ENCODE results near the gene MAG. TPM values are rescaled to one million over a fixed set of nuclear protein-coding genes. Genes with fewer than 3 reads are reported as not detected.
"Not testable (repeated sequence)": the region's sequence is repeated elsewhere in the genome, so short reads cannot be mapped to it uniquely, and the experiment has no call there.

MAG gene
- total RNA-seq, 1 experiment from 2014 or later, result 13.4 TPM

DNA sequence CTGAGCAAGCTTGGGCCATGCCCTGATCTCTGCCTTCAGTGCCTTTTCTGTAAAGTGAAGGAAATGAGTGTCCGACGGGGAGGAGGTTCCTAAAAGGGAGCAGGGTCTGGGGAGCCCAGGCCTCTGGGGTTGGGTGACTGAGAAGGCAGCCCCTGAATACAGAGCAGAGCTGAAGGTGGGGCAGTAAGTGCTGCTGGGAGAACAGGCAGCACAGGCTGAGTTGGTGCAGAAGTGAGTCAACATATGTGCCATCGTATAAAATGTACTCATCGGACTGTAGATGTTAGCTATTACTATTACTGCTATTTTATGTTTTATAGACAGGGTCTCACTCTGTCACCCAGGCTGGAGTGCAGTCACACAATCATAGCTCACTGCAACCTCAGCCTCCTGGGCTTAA lies 10.7 kb upstream of the MAG start:
- TF ChIP-seq, protein P1, sequence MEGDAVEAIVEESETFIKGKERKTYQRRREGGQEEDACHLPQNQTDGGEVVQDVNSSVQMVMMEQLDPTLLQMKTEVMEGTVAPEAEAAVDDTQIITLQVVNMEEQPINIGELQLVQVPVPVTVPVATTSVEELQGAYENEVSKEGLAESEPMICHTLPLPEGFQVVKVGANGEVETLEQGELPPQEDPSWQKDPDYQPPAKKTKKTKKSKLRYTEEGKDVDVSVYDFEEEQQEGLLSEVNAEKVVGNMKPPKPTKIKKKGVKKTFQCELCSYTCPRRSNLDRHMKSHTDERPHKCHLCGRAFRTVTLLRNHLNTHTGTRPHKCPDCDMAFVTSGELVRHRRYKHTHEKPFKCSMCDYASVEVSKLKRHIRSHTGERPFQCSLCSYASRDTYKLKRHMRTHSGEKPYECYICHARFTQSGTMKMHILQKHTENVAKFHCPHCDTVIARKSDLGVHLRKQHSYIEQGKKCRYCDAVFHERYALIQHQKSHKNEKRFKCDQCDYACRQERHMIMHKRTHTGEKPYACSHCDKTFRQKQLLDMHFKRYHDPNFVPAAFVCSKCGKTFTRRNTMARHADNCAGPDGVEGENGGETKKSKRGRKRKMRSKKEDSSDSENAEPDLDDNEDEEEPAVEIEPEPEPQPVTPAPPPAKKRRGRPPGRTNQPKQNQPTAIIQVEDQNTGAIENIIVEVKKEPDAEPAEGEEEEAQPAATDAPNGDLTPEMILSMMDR (conservative IDR thresholded peaks at IDR 0.05), result no peak
- TF ChIP-seq EZH2 (IDR thresholded peaks at IDR 0.05; ENCODE audit: low read depth), result no peak
- H2AFZ ChIP-seq, result no peak overlapping the region
- no peaks in the 10 kb centered on the region for H3K27me3 ChIP-seq (ENCODE audit: insufficient read depth, low read depth)
- CTCF ChIA-PET, result no interaction called here
- H3K27ac ChIP-seq, result no peak overlapping the region
- H3K4me2 ChIP-seq, result no peak overlapping the region
- intact Hi-C loops (cut with micrococcal nuclease; ENCODE audit: unreplicated experiment), result no loop called here
- no peaks in the 10 kb centered on the region for H3K9me2 ChIP-seq (ENCODE audit: insufficient read depth)
- DNase-seq, result no peak
- H3K9me3 ChIP-seq (ENCODE audit: insufficient read depth, low read depth), result no peaks in the 10 kb centered on the region
- POLR2A ChIA-PET (ENCODE audit: unreplicated experiment), result no interaction called here
- no peak overlapping the region for H3K4me3 ChIP-seq
- BruUV-seq (replicated peaks), result TSS peak; percentile 11
- H3K79me2 ChIP-seq (ENCODE audit: low read depth), result no peaks in the 10 kb centered on the region
- no peaks in the 10 kb centered on the region; the same call in 1 of the 2 replicates for H3K36me3 ChIP-seq (ENCODE audit: low read depth)
- no peaks in the 10 kb centered on the region for H3K4me1 ChIP-seq (replicated peaks; ENCODE audit: insufficient read depth)
- H3F3A ChIP-seq (ENCODE audit: insufficient read depth, low read depth), result peaks cover 11% of the 10 kb centered on the region; the same call in 1 of the 2 replicates
- H4K20me1 ChIP-seq (ENCODE audit: insufficient read depth), result no peaks in the 10 kb centered on the region

DNA sequence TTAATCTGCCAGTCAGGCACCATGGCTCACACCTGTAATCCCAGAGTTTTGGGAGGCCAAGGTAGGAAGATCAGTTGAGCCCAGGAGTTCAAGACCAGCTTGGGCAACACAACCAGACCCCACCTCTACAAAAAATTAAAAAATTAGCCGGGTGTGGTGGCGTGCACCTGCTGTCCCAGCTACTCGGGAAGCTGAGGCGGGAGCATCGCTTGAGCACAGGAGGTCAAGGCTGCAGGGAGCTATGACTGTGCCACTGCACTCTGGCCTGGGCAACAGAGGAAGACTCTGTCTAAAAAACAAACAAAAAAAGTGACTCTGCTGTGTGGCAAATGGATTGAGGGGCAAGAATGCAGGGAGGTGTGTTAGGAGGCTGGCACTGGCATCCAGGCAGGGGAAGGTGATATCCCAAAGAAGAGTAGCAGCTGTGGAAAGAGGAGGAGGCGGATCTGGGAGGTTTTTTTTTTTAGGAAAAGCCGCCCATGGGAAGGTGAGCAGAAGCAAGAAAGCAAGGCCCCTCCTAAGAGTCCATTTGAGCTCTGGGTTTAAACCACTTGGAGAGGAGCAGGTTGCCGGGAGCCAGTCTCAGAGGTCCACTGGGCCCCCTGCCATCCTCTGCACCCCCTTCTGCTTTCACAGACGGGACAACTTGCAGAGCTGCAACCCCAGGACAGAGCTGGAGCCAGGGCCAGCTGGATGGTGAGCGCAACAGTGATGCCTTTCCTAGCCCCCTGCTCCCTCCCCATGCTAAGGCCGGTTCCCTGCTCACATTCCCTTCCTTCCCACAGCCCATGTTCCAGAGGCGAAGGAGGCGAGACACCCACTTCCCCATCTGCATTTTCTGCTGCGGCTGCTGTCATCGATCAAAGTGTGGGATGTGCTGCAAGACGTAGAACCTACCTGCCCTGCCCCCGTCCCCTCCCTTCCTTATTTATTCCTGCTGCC lies 7.5 kb upstream of the MAG start:
- no peak overlapping the region for H3K4me3 ChIP-seq
- H3K9me3 ChIP-seq (ENCODE audit: insufficient read depth, low read depth), result no peaks in the 10 kb centered on the region
- H3K27me3 ChIP-seq (ENCODE audit: insufficient read depth, low read depth), result no peaks in the 10 kb centered on the region
- no peaks in the 10 kb centered on the region for H3K9me2 ChIP-seq (ENCODE audit: insufficient read depth)
- peaks cover 11% of the 10 kb centered on the region; the same call in 1 of the 2 replicates for H3F3A ChIP-seq (ENCODE audit: insufficient read depth, low read depth)
- H3K27ac ChIP-seq, result no peak overlapping the region
- intact Hi-C loops (cut with micrococcal nuclease; ENCODE audit: unreplicated experiment), result loop anchor here (5.0 kb wide), 1 partner anchor 183 kb away; no protein-coding TSS in a partner anchor
- ChIA-PET POLR2A (ENCODE audit: unreplicated experiment) (no interaction called here), CTCF (interaction anchor here (0.8 kb wide), 1 partner anchor 11 kb away, joined by 9 read pairs; no protein-coding TSS in a partner anchor)
- no peak overlapping the region for H2AFZ ChIP-seq
- no TSS peak for BruUV-seq (replicated peaks)
- H3K4me1 ChIP-seq (replicated peaks; ENCODE audit: insufficient read depth), result peaks cover 6% of the 10 kb centered on the region; the same call in 1 of the 2 replicates
- H4K20me1 ChIP-seq (ENCODE audit: insufficient read depth), result no peaks in the 10 kb centered on the region
- TF ChIP-seq, protein P1 (conservative IDR thresholded peaks at IDR 0.05), result no peak
- TF ChIP-seq EZH2 (IDR thresholded peaks at IDR 0.05; ENCODE audit: low read depth), result no peak
- no peak overlapping the region for H3K4me2 ChIP-seq
- DNase-seq, result no peak
- H3K79me2 ChIP-seq (ENCODE audit: low read depth), result no peaks in the 10 kb centered on the region
- no peaks in the 10 kb centered on the region for H3K36me3 ChIP-seq (ENCODE audit: low read depth)

DNA sequence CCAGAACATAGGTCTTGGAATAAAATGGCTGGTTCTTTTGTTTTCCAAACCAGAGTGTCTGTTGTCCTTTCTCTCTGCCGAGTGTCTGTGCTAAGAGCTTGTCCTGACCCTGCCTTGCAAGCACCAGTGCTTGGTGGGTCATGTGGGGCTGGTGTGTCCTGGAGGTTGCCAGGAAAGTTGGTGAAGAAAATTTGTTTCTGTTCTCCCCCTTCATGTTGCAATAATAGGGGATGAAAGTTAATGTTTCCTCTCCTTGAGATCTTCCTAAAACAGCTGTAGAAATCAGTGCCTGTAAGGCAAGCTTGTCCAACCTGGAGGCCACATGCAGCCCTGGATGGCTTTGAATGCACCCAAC lies 6.9 kb upstream of the MAG start:
- CTCF ChIA-PET, result no interaction called here
- TF ChIP-seq, protein P1 (conservative IDR thresholded peaks at IDR 0.05), result no peak
- TF ChIP-seq EZH2 (IDR thresholded peaks at IDR 0.05; ENCODE audit: low read depth), result no peak
- H3F3A ChIP-seq (ENCODE audit: insufficient read depth, low read depth), result peaks cover 11% of the 10 kb centered on the region; the same call in 1 of the 2 replicates
- DNase-seq, result no peak
- BruUV-seq (replicated peaks), result no TSS peak
- H3K4me1 ChIP-seq (replicated peaks; ENCODE audit: insufficient read depth), result peaks cover 11% of the 10 kb centered on the region; the same call in 1 of the 2 replicates
- no peak overlapping the region for H3K4me2 ChIP-seq
- no peak overlapping the region for H3K27ac ChIP-seq
- no peak overlapping the region for H2AFZ ChIP-seq
- no peaks in the 10 kb centered on the region for H3K36me3 ChIP-seq (ENCODE audit: low read depth)
- intact Hi-C loops (cut with micrococcal nuclease; ENCODE audit: unreplicated experiment), result loop anchor here (5.0 kb wide), 1 partner anchor 182 kb away; no protein-coding TSS in a partner anchor
- POLR2A ChIA-PET (ENCODE audit: unreplicated experiment), result no interaction called here
- H3K9me2 ChIP-seq (ENCODE audit: insufficient read depth), result no peaks in the 10 kb centered on the region
- H4K20me1 ChIP-seq (ENCODE audit: insufficient read depth), result no peaks in the 10 kb centered on the region
- H3K79me2 ChIP-seq (ENCODE audit: low read depth), result no peaks in the 10 kb centered on the region
- no peak overlapping the region for H3K4me3 ChIP-seq
- H3K27me3 ChIP-seq (ENCODE audit: insufficient read depth, low read depth), result no peaks in the 10 kb centered on the region
- no peaks in the 10 kb centered on the region for H3K9me3 ChIP-seq (ENCODE audit: insufficient read depth, low read depth)

DNA sequence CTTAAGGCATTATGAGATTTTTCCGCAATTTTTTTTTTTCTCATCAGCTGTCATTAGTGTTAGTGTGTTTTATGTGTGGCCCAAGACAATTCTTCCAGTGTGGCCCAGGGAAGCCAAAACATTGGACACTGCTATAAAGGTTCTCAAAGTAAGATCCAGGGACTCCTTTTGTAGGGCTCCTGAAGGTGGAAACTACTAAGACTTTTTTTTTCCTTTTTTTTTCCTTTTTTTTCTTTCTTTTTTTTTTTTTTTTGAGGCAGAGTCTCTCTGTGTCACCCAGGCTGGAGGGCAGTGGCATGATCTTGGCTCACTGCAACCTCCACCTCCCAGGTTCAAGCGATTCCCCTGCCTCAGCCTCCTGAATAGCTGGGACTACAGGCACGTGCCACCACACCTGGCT lies 6.5 kb upstream of the MAG start:
- BruUV-seq (replicated peaks); H3K27me3 ChIP-seq (ENCODE audit: insufficient read depth, low read depth); H3K4me2 ChIP-seq; H3K36me3 ChIP-seq (ENCODE audit: low read depth); H3K4me3 ChIP-seq; H3K79me2 ChIP-seq (ENCODE audit: low read depth); DNase-seq; H2AFZ ChIP-seq; H4K20me1 ChIP-seq (ENCODE audit: insufficient read depth); H3K9me2 ChIP-seq (ENCODE audit: insufficient read depth); POLR2A ChIA-PET (ENCODE audit: unreplicated experiment); H3K27ac ChIP-seq; H3K9me3 ChIP-seq (ENCODE audit: insufficient read depth, low read depth); CTCF ChIA-PET: not testable (repeated sequence)
- intact Hi-C loops (cut with micrococcal nuclease; ENCODE audit: unreplicated experiment), result loop anchor here (5.0 kb wide), 1 partner anchor 182 kb away; no protein-coding TSS in a partner anchor
- Histone ChIP-seq H3K4me1 (replicated peaks; ENCODE audit: insufficient read depth) (peaks cover 11% of the 10 kb centered on the region; the same call in 1 of the 2 replicates), H3F3A (ENCODE audit: insufficient read depth, low read depth) (peaks cover 11% of the 10 kb centered on the region; the same call in 1 of the 2 replicates)

DNA sequence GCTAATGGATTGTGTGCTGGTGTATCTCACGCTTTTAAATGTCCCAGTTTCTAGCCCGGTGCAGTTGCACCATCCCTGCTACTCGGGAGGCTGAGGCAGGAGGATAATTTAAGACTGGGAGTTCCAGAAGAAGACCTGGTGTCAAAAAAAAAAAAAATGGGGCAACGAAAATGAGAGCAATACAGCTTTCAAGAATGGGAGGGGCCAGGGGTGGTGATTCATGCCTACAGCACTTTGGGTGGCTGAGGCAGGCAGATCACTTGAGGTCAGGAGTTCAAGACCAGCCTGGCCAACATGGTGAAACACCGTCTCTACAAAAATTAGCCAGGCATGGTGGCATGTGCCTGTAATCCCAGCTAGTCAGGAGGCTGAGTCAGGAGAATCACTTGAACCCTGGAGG lies 5.9 kb upstream of the MAG start:
- H3K27ac ChIP-seq; H3K27me3 ChIP-seq (ENCODE audit: insufficient read depth, low read depth); H3K4me3 ChIP-seq; H3K36me3 ChIP-seq (ENCODE audit: low read depth); H2AFZ ChIP-seq; H3K79me2 ChIP-seq (ENCODE audit: low read depth); POLR2A ChIA-PET (ENCODE audit: unreplicated experiment); CTCF ChIA-PET; H3F3A ChIP-seq (ENCODE audit: insufficient read depth, low read depth); H3K9me3 ChIP-seq (ENCODE audit: insufficient read depth, low read depth); H3K9me2 ChIP-seq (ENCODE audit: insufficient read depth); H3K4me2 ChIP-seq; DNase-seq; BruUV-seq (replicated peaks); H4K20me1 ChIP-seq (ENCODE audit: insufficient read depth): not testable (repeated sequence)
- H3K4me1 ChIP-seq (replicated peaks; ENCODE audit: insufficient read depth), result peaks cover 11% of the 10 kb centered on the region; the same call in 1 of the 2 replicates
- intact Hi-C loops (cut with micrococcal nuclease; ENCODE audit: unreplicated experiment), result loop anchor here (5.0 kb wide), 1 partner anchor 181 kb away; no protein-coding TSS in a partner anchor

All from PC-9 (cell line).